Kidney capillary endothelial cell (primary cell): ENCODE data around the gene MRPS6.

Experiments used
- DNase-seq: peaks from one replicate; pipeline ENCODE4 v3.0.0-alpha.2; 2018; ENCODE audit warnings: low spot score

The MRPS6 gene

GRCh38 chr21:34073032-34073748, at the start of gene MRPS6, which contains the start of gene SLC5A3:
TSS of gene MRPS6 (plus strand) at chr21:34073578. CDS start at chr21:34073701, 123 bp downstream.
TSS of gene SLC5A3 (plus strand) at chr21:34073578. CDS start at chr21:34095199, 21,621 bp downstream.
- DNase-seq = peak; percentile 76

GRCh38 chr21:34023691-34024373, 49.5 kb upstream of the MRPS6 start:
- no peak for DNase-seq

- DNase-seq = no peak
Observed at GRCh38 chr21:34024374-34024693, 49.0 kb upstream of the MRPS6 start.

GRCh38 chr21:34027721-34028461, 45.5 kb upstream of the MRPS6 start:
- no peak for DNase-seq

GRCh38 chr21:34029743-34030528, 43.4 kb upstream of the MRPS6 start:
- DNase-seq = peak; percentile 48

GRCh38 chr21:34031835-34032370, 41.5 kb upstream of the MRPS6 start:
- DNase-seq = no peak

- DNase-seq = no peak
Observed at GRCh38 chr21:34034369-34035014, 38.9 kb upstream of the MRPS6 start.

GRCh38 chr21:34035619-34036354, 37.6 kb upstream of the MRPS6 start:
- DNase-seq = no peak

GRCh38 chr21:34037009-34037795, 36.2 kb upstream of the MRPS6 start:
- peak; percentile 10 for DNase-seq

- no peak for DNase-seq
Observed at GRCh38 chr21:34039678-34040382, 33.5 kb upstream of the MRPS6 start.

- no peak for DNase-seq
Observed at GRCh38 chr21:34042735-34043134, 30.6 kb upstream of the MRPS6 start.

- no peak for DNase-seq
Observed at GRCh38 chr21:34043333-34043732, 30.0 kb upstream of the MRPS6 start.

- DNase-seq = no peak
Observed at GRCh38 chr21:34046917-34047316, 26.5 kb upstream of the MRPS6 start.

- DNase-seq = no peak
Observed at GRCh38 chr21:34047835-34048234, 25.5 kb upstream of the MRPS6 start.

- no peak for DNase-seq
Observed at GRCh38 chr21:34052171-34052570, 21.2 kb upstream of the MRPS6 start.

GRCh38 chr21:34054259-34054658, 19.1 kb upstream of the MRPS6 start:
- no peak for DNase-seq

- no peak for DNase-seq
Observed at GRCh38 chr21:34055615-34056014, 17.8 kb upstream of the MRPS6 start.

- DNase-seq = no peak
Observed at GRCh38 chr21:34061983-34062382, 11.4 kb upstream of the MRPS6 start.

- no peak for DNase-seq
Observed at GRCh38 chr21:34065027-34065426, 8.4 kb upstream of the MRPS6 start.
